Keratinocyte (primary cell): ENCODE data around the gene FMN2. TPM values are rescaled to one million over a fixed set of nuclear protein-coding genes. Genes with fewer than 3 reads are reported as not detected.

Experiments
- DNase-seq: peaks from one replicate; pipeline ENCODE4 v3.0.0-alpha.2; 2011; ENCODE audit warnings: low read depth, missing footprints, low spot score
- FAIRE-seq: peaks from 2 replicates; lab custom pipeline; 2011; peaks lifted over from hg19 to GRCh38; lab: Jason Lieb, UNC
- H2AFZ ChIP-seq: 2 replicates; pipeline ENCODE4 v1.6.0; 2012; ENCODE audit warnings: low read length, control low read depth, inconsistent platforms; ENCODE audit not compliant: control insufficient read depth
- H3K27ac ChIP-seq: 2 replicates; pipeline ENCODE4 v1.5.1; 2011; ENCODE audit warnings: low read length; ENCODE audit not compliant: control insufficient read depth, insufficient read depth
- H3K27me3 ChIP-seq: 3 replicates; pipeline ENCODE4 v1.6.0; 2011; ENCODE audit warnings: low read length; ENCODE audit not compliant: control insufficient read depth, insufficient read depth; ENCODE audit errors: extremely low read depth
- H3K36me3 ChIP-seq, 2 experiments: 2 replicates in 1 of 2; 3 replicates in 1 of 2; pipeline ENCODE4 v1.5.1; 2011; ENCODE audit warnings: low read length in 2 of 2, mild to moderate bottlenecking in 1 of 2; ENCODE audit not compliant: control insufficient read depth in 2 of 2, insufficient read depth in 2 of 2; ENCODE audit errors: extremely low read depth in 1 of 2
- H3K4me1 ChIP-seq: 3 replicates; pipeline ENCODE4 v1.5.1; 2011; ENCODE audit warnings: low read length; ENCODE audit not compliant: control insufficient read depth, insufficient read depth; ENCODE audit errors: extremely low read depth
- H3K4me2 ChIP-seq: 3 replicates; pipeline ENCODE4 v1.6.0; 2011; ENCODE audit warnings: low read depth, low read length; ENCODE audit not compliant: control insufficient read depth, insufficient read depth; ENCODE audit errors: extremely low read depth
- H3K4me3 ChIP-seq, 3 experiments: fragments of 200-600 bp in 1 of 3; sonication (generic) in 1 of 3; 2 replicates in 2 of 3; 3 replicates in 1 of 3; pipeline ENCODE4 v1.5.1; 2011 to 2016; ENCODE audit warnings: low read length in 3 of 3, mild to moderate bottlenecking in 3 of 3, control low read depth in 2 of 3, inconsistent platforms in 1 of 3, low read depth in 1 of 3, mixed read lengths in 1 of 3, mixed run types in 1 of 3, moderate library complexity in 1 of 3; ENCODE audit not compliant: control insufficient read depth in 2 of 3, insufficient read depth in 2 of 3; ENCODE audit errors: extremely low read depth in 1 of 3
- H3K79me2 ChIP-seq: 2 replicates; pipeline ENCODE4 v1.6.0; 2012; ENCODE audit warnings: low read length; ENCODE audit not compliant: control insufficient read depth, insufficient read depth
- H3K9ac ChIP-seq: 3 replicates; pipeline ENCODE4 v1.6.0; 2011; ENCODE audit warnings: low read length; ENCODE audit not compliant: control insufficient read depth, insufficient read depth; ENCODE audit errors: extremely low read depth
- H3K9me1 ChIP-seq: 3 replicates; pipeline ENCODE4 v1.6.0; 2011; ENCODE audit warnings: low read length; ENCODE audit not compliant: control insufficient read depth, insufficient read depth; ENCODE audit errors: extremely low read depth
- H3K9me3 ChIP-seq: 2 replicates; pipeline ENCODE4 v1.5.1; 2012; ENCODE audit warnings: low read depth, low read length; ENCODE audit not compliant: control insufficient read depth
- H4K20me1 ChIP-seq: 3 replicates; pipeline ENCODE4 v1.6.0; 2011; ENCODE audit warnings: low read length; ENCODE audit not compliant: control insufficient read depth, insufficient read depth; ENCODE audit errors: extremely low read depth
- CTCF ChIP-seq, 3 experiments: IDR thresholded peaks in 1 of 3; conservative IDR thresholded peaks in 1 of 3; optimal IDR thresholded peaks in 1 of 3; 2 replicates in 2 of 3; 3 replicates in 1 of 3; pipeline versions ENCODE3 to v1.5.1; 2011; ENCODE audit warnings: low read length in 3 of 3, mild to moderate bottlenecking in 3 of 3, moderate library complexity in 2 of 3, control low read depth in 1 of 3, inconsistent platforms in 1 of 3; ENCODE audit not compliant: insufficient read depth in 2 of 3; ENCODE audit errors: extremely low read depth in 1 of 3
- EZH2 ChIP-seq: IDR thresholded peaks from one replicate; pipeline ENCODE4 v1.6.1; 2012; ENCODE audit warnings: inconsistent platforms, mild to moderate bottlenecking, low read length, moderate library complexity
- dilution Hi-C: fragments of 300-500 bp; cut with MboI; formaldehyde crosslinking; loops from one replicate; pipeline ENCODE4 v1.7.0; 2020; ENCODE audit warnings: low sequenced_read_pairs; ENCODE audit not compliant: extremely low pct_ligation_motif_present
- polyA plus RNA-seq, 5 experiments: library from polyadenylated mRNA; depleted of rRNA in 3 of 5; stranded (reverse) in 3 of 5; stranded (forward) in 1 of 5; unstranded in 1 of 5; fragments of >200 nt; gene quantifications; 1 replicate in 1 of 5; 2 replicates in 3 of 5; 3 replicates in 1 of 5; pipeline versions ENCODE4 v1.2.1 to v1.2.3, GENCODE V29; 2011 to 2012; ENCODE audit warnings: missing spikeins in 2 of 5, low read depth in 1 of 5, low replicate concordance in 1 of 5

FMN2 gene
- polyA plus RNA-seq, 1 donor (not counting 4 experiments of a cell fraction or from before 2014, with no cell fraction given): not detected

- Histone ChIP-seq H3K4me3 (no peak overlapping the region), H3K27ac (no peak overlapping the region), H3K27me3 (no peaks in the 10 kb centered on the region), H3K79me2 (no peaks in the 10 kb centered on the region), H4K20me1 (no peaks in the 10 kb centered on the region), H2AFZ (no peak overlapping the region), H3K9ac (no peak overlapping the region), H3K9me1 (no peaks in the 10 kb centered on the region), H3K36me3 (no peaks in the 10 kb centered on the region), H3K9me3 (peaks cover 3% of the 10 kb centered on the region), H3K4me1 (no peaks in the 10 kb centered on the region), H3K4me2 (no peak overlapping the region)
- FAIRE-seq: no peak
- DNase-seq: no peak
- dilution Hi-C loops: no loop called here
- TF ChIP-seq EZH2 (no peak), CTCF (optimal IDR thresholded peaks at IDR 0.05 in 1 of 3, IDR thresholded peaks at IDR 0.05 in 1 of 3, conservative IDR thresholded peaks at IDR 0.05 in 1 of 3; ENCODE audit: extremely low read depth in 1 of 3, insufficient read depth in 2 of 3, low read length in 3 of 3) (no peak)
Observed at GRCh38 chr1:240245629-240246020, 153.9 kb downstream of the FMN2 start.

- no peaks in the 10 kb centered on the region for H4K20me1 ChIP-seq
- no peak overlapping the region for H3K4me2 ChIP-seq
- no peak overlapping the region for H2AFZ ChIP-seq
- H3K36me3 ChIP-seq: no peaks in the 10 kb centered on the region
- H3K27ac ChIP-seq: no peak overlapping the region
- H3K27me3 ChIP-seq: no peaks in the 10 kb centered on the region
- FAIRE-seq (no peak), DNase-seq (no peak)
- no peak overlapping the region for H3K9ac ChIP-seq
- H3K4me1 ChIP-seq: no peaks in the 10 kb centered on the region
- H3K79me2 ChIP-seq: no peaks in the 10 kb centered on the region
- H3K4me3 ChIP-seq: no peak overlapping the region
- H3K9me1 ChIP-seq: no peaks in the 10 kb centered on the region
- H3K9me3 ChIP-seq: peaks cover 3% of the 10 kb centered on the region
- no peak for TF ChIP-seq EZH2
- TF ChIP-seq CTCF (optimal IDR thresholded peaks at IDR 0.05 in 1 of 3, IDR thresholded peaks at IDR 0.05 in 1 of 3, conservative IDR thresholded peaks at IDR 0.05 in 1 of 3; ENCODE audit: extremely low read depth in 1 of 3, insufficient read depth in 2 of 3, low read length in 3 of 3): no peak
- dilution Hi-C loops: no loop called here
Observed at GRCh38 chr1:240247899-240248298, 156.2 kb downstream of the FMN2 start.
